Cortex of kidney (tissue), 1 donor: ENCODE data around the gene PAK1.
A peak's percentile ranks its signal among the peaks of the same experiment; 100 is the strongest.

ENCODE experiments used
- DNase-seq: peaks from one replicate; lab custom pipeline; 2025; lab: John Stamatoyannopoulos, UW

Gene PAK1

DNA sequence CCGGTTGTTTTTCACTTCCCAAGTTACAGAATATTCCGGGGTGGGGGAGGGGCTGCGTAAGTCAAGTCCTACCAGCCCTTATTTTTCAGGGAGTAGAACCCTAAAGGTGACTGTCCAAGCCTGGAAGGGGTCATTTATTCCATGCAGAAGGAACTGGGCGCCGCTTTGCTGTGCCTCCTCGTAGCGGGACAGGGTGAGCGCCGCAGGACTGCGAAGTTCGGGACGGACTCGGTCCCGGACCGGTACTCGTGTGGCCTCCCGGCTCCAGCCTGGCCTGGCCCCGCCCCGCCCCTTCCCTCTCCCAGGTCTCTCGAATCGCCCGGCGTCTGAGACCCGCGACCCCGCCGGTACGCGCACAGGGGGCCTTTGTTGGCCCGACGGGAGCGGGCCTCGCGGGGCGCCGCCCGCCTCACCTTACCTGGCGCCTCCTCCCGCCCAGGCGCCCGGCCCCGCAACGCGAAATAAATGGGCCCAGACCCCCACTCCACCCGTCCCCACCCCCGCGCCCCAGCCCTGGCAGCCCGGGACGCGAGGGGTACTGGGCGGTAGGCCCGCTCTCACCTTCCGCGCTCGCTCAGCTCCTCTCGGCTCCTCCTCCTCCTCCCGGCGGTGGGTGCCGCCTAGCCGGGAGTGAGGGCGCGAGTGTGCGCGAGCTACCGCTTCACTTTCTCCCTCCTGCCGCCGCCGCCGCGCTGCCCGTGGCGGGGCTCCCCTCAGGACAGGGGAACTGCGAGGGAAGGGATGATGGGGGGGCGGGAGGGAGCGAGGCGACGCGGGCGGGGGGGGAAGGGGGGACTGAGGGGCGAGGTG lies 698 bp downstream of the PAK1 start:
- DNase-seq, result peak; percentile 50

- no peak for DNase-seq
Measured at GRCh38 chr11:77471558-77472193, 2.2 kb downstream of the PAK1 start.

DNA sequence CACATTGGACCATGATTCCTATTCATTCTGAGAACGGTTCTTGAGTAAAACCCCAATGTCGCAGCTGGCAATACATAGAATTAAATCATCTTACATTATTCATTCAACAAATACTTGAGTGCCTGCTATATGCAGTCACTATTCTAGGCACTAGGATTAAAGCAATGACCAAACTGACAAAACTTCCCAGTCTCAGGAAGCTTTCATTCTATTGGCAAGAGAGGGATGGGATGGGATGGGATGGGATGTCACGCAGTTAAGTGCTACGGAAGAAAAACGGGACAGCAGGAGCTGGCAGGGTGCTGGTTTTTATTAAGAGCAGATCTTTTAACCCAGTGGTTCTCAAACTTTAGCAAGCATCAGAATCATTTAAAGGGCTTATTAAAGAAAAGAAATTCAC lies 2.9 kb downstream of the PAK1 start:
- DNase-seq, result no peak

- no peak for DNase-seq
Measured at GRCh38 chr11:77470504-77470903, 3.4 kb downstream of the PAK1 start.

DNA sequence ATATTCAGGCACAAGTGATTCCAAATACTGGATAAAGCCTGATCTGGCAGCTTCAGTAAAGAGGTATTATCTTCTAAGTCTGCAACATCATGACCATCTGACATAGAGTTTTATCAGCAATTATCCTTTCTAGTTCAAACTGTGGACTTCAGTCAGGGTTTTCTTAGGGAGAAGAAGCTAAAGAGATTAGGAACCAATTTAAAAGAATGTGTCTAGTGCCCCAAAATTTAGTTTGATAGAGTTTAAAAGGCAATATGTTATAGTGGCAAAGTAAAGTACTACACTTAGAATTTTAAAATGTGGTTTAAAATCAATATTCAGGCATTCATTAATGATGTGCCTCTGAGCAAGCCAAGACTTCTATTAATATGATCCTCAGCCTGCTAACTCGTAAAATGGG lies 5.4 kb downstream of the PAK1 start:
- no peak for DNase-seq

DNA sequence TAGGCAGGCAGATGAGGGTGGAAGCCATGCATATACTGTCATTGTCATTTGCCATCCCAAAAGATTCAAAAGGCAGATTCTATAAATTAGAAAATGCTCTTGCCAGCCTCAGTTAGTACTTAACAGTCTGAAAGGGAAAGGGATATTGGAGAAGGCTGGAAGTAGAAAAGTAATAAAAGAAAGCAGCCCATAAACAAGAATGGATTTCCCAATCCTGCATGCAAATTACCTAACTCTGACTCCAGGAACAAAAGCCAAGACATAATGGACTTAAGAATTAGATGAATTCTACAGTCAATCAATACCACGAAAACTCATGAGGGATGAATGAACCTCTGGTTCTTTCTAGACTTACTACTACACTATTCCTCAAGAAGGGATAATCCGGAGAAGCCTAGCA lies 5.9 kb downstream of the PAK1 start:
- no peak for DNase-seq

GRCh38 chr11:77467233-77467632 lies 6.7 kb downstream of the PAK1 start:
- DNase-seq, result no peak

GRCh38 chr11:77457340-77457739 lies 16.6 kb downstream of the PAK1 start:
- DNase-seq, result no peak

DNA sequence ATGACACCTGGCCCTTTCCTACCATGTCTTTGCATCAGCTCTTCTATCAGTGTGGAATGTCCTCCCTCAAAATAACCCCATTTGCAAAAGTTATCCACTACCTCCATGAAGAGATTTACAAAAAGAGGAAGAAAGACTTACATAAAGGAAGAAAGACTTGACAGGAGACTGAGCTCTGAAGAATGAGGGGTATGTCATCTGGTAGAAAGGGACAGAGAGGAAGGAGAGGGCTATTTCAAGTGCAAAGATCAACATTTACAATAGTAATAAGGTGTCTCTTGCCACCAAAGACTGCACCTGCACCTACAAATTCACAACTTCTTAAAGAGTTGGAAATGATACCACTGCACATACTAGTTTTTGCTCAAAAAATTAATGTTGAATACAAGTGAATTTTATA lies 18.2 kb downstream of the PAK1 start:
- DNase-seq, result no peak

DNA sequence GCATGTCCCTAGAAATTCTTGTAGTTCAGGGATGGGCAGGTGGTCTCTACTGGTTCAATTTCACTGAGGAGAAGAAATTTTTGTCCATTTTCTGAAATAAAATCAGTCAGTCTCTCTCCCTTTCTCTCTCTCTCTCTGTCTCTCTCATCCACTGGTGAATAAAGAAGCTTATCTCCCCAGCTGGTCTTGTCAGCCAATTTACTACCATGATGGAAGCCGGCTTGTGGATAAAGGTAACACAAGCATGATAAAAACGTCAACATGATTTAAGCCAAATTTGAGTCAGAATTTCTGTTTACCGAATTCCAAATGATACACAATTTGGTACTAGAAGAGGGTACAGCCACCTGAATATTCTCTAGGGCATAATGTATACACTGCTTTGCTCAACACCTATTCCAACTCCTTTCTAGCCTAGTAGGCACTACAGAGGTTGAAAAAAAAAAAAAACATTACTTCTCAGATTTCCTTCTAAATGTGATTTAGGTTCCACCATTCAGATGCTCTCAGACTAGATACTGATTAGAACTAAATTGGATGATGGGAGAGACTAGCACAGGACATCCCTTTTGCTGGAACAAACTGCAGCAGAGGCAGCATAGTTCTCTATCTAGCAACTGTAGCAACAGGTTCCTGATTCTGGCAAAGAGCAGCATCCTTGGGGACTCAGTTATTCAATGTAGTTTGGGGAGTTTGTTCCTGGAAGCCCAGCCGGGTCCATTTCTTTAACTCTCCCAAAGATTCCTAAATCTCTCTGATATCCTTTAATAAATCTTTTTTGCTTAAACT lies 18.8 kb downstream of the PAK1 start:
- no peak for DNase-seq

- no peak for DNase-seq
Measured at GRCh38 chr11:77450227-77450626, 23.7 kb downstream of the PAK1 start.

- no peak for DNase-seq
Measured at GRCh38 chr11:77449784-77450183, 24.1 kb downstream of the PAK1 start.

GRCh38 chr11:77449060-77449521 lies 24.8 kb downstream of the PAK1 start:
- no peak for DNase-seq

GRCh38 chr11:77448269-77448668 lies 25.6 kb downstream of the PAK1 start:
- DNase-seq, result no peak

DNA sequence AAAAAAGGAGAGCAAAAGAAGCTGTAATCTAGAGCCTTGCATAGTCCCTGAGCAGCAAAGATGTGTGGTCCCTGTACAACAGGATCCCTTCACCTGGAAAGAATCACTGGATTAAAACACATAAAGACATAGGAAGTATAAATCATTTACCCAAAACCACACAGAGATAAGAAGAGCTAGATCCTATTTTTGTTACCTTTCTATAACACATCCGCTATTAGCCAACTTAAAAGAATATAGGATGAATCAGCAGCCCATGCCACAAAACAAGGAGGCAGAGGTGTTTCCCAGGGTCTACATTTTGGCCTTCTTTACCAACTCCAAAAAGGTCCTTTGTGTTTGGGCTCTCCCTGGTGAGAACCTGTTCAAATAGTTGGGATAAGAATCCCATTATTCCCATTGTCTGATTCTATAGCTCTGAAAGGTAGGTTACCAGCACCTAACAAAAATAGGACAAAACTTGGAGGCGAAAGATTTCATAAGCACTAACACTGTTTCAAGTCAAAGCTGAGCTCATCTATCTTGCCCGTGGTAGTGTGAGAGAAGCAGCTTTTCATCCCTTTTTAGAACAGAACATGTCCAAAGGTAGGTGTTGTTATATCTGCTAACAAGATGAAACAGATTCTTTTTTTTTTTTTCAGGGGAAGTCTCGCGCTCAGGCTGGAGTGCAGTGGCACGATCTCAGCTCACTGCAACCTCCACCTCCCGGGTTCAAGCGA lies 26.8 kb downstream of the PAK1 start:
- DNase-seq, result no peak

- no peak for DNase-seq
Measured at GRCh38 chr11:77444261-77444660, 29.6 kb downstream of the PAK1 start.

GRCh38 chr11:77442394-77443053 lies 31.4 kb downstream of the PAK1 start:
- no peak for DNase-seq

DNA sequence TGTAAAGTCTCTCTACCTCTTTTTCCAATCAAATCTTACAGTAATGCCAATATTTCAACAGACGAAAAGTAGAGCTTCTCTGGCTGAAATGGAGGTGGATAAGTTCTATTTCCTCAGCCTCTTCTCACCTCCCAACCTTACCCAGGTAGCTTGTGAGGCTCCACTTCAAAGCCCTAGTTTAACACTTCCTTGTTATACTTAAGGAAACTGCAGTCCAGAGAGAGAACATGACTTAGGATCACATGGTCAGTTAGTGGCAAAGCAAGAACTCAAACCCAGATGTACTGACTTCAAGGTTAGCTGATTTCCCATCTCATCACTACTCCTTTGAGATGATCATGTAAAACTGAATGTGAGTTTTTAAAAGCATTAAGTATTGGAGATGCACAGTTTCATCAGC lies 32.5 kb downstream of the PAK1 start:
- no peak for DNase-seq

- no peak for DNase-seq
Measured at GRCh38 chr11:77440678-77441077, 33.2 kb downstream of the PAK1 start.

DNA sequence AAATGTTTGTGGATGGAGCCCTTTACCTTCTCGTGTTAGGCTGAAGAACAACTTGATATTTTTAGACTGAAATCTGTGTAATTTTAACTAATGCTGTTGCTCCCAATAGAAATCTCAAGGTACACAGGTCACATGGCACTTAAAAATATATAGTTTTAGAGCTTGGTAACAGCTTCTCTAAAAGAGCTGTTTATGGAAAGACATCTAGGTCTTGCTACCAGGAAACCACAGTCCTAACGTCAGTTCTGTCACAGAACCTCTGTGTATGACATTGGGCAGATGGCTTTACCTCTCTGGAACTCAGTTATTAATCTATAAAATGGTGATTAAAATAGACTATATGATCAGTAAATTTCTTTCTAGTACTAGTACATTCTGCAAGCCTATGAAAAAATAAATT lies 35.4 kb downstream of the PAK1 start:
- no peak for DNase-seq

GRCh38 chr11:77436969-77437368 lies 36.9 kb downstream of the PAK1 start:
- DNase-seq, result no peak

GRCh38 chr11:77436506-77436905 lies 37.4 kb downstream of the PAK1 start:
- DNase-seq, result no peak
